ENCODE results near the gene CHDH.

The CHDH gene

DNA sequence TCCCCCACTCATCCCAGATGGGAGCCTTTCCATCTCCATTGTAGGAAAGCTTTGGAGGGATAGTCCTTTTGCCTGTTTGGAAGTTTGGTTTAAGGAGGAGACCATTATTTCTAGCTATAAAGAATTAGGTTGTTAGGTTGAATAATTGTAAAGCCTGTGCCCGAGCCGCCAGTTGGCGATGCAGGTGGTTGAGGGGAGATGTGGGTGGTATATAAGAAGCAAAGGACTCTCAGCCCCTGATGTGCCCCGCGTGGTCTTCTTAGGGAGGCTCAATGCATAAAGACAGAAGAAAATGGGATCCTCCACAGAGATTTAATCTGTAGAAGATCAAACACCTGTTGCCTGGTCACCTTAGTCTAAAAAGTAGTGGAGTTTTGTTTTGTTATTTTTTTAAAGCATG lies 55.7 kb downstream of the CHDH start:
- DNase-seq (ENCODE audit: low read depth in 3 of 3) = no peak

DNA sequence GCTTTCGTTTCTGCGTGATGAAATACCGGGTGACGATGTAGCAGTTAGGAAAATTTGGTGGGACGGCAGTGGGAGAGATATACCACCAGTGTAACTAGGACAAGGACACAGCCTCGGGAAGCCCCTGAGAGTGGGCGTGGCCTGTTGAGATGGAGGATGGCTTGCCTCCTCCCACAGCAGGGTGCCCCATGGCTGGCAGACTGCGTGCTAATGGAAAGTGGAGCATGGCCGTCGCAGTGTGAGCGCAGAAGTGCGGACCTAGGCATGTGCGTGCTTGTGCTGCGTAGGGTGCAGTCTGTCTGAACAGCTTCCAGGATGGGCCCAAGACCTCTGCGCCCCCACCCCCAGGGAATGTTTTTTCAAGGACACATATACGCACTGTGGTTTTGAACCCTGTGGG lies 56.8 kb downstream of the CHDH start:
- no peak for DNase-seq (ENCODE audit: low read depth in 3 of 3)

DNA sequence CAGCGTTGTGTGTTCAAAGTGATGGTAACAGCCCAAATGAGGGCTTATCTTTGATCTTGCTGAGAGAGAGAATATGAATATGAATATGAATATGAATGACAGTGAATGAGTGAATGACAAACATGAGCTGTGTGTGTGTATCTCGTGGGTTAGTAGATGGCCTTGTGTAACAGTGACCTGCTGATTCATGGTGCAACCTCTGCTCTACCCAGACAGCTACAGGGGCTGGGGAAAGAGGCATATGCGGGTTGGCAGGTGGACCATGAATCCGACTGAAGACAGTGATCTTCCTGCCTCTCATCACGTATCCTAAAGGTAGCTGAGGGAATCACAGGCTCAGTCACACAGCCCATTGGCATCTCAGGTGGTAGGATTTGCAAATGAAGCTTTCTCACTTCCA lies 58.2 kb downstream of the CHDH start:
- DNase-seq (ENCODE audit: low read depth in 3 of 3) = no peak

DNA sequence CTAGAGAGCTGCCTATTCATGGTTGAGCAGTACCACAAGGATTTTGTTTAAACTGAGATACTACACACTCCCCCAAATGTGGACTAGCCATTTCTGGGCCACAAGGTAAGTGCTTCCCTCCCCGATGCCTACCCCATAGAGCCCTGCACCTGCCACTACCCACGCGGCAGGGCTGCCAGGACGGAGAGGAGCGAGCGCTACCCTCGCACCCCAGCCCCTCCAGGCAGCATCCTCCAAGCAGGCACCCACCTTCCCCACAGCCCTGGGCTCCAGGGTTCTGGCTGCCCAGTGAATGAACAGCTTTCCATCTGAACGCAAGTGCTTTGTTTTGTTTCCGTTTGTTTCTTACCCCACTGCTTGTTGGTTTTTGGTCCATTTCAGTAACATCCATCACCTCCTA lies 59.2 kb downstream of the CHDH start:
- DNase-seq (ENCODE audit: low read depth in 3 of 3) = no peak

DNA sequence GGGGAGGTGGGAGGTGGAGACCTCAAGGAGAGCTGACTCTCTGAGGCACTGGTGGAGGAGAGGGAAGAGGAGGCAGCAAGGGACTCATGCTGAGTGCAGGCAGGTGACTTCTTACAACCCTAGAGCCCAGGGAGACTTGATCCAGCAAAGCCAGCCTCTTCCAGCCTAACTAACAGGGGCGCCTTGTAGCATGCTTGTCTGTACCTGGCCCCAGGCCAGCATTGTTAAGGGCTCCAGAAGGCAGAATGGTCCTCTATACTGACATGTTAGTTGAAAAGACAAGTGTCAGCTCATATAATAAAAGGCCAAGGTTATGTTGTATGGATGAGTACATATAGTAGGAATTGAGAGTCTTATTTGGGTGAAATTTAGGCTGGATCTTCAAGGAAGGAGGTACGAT lies 65.4 kb downstream of the CHDH start:
- no peak for DNase-seq (ENCODE audit: low read depth in 3 of 3)

DNA sequence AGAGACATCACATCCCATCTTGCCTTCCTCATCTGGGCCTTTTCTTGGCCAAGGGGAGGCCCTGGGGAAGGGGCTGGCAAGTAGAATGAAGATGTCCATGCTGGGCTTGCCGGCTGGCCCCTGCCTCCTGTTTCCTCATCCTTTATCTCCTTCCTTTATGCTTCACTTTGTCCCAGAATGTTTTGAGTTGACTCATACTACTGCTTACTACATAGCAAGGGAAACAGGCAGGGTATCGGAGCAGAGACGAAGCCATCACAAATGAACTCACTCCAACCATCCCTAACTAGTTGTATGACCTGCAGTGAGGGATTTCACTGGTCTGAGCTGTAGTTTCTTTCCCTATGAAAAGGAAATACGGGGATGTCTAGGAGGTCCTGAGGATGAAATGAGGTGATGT lies 66.0 kb downstream of the CHDH start:
- no peak for DNase-seq (ENCODE audit: low read depth in 3 of 3)

DNA sequence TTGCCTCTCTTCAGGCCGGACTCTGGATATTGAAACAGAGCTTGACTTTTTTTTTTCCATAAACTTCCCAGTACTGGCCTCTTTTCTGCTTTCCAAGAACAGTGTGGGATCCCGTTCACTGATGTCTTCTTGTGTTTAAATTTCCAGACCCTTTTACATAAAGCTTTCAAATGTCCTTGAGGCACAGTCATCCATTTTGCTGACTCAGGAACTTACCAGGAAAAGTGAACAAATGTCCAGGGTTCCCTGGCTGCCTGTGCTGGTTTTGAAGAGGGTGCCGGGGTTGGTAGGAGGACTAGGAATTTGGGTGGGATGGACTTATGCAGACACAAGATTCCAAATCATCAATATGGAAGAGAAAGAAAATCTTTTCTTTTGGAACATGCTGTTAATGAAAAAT lies 68.1 kb downstream of the CHDH start:
- no peak for DNase-seq (ENCODE audit: low read depth in 3 of 3)

DNA sequence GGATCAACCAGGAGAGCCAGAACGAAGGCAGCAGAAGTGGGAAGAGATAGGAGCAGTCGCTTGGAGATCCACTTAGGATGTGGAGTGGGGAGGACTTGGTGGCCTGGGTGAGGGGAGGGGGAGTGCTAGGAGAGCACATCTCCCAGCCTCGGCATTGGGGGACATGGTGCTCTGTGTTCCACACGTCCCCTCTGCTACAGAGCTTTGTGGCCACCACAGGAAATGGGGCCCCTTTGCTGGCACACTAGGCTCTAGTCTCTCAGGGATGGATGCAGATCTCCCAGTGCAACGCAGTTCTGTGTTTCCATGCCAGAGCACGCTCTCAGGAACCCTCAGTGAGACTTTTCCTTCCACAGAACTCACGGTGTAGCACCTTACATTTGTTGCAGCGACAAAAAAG lies 68.8 kb downstream of the CHDH start:
- DNase-seq (ENCODE audit: low read depth in 3 of 3) = no peak

DNA sequence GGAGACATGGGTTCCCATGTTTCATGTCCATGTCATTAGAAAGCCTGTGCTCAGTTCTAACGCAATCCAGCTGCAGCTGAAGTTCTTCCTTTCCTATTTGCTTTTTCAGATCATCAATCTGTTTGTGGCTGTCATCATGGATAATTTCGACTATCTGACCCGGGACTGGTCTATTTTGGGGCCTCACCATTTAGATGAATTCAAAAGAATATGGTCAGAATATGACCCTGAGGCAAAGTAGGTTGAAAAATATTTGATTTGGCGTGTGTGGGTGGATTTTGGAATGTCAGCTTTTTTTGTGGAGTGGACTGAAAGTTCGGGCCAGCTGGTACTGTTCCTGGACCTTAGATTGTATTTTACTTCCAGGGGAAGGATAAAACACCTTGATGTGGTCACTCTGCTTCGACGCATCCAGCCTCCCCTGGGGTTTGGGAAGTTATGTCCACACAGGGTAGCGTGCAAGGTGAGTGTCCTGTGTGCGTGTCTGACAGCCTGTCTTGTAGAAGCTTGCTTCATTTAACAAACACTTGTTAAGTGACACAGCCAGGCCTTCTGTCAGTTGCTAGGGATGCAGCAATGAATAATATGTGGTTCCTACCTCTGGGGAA lies 69.6 kb downstream of the CHDH start:
- no peak for DNase-seq (ENCODE audit: low read depth in 3 of 3)

DNA sequence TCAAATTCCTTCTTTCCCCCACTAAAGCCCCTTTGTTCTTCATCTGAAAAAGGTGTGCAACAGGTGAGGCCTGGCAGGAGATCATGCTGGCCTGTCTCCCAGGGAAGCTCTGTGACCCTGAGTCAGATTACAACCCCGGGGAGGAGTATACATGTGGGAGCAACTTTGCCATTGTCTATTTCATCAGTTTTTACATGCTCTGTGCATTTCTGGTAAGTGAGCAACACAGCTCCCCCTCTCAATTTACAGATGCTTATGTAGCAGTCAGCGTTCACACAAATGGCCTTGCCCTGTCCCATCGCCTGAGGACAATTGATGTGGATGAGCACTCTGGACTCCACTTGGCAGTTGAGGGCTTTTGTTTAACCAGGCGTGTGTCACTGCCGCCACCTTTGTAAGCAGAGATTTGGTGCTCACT lies 70.4 kb downstream of the CHDH start:
- no peak for DNase-seq (ENCODE audit: low read depth in 3 of 3)

DNA sequence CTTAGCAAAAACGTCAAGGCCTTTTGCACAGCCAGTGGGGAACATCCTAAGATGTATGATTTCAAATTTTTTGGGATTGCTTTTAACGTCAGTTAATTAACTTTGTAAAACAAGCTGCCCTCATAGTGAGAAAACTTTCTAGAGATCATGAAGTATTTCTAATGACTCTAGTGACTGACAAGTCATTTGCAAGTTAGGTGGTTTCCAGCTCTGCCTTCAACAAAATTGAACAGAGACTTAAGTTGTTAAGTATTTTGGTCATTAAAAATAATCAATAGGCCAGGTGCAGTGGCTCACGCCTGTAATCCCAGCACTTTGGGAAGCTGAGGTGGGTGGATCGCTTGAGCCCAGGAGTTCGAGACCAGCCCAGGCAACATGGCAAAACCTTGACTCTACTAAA lies 71.2 kb downstream of the CHDH start:
- no peak for DNase-seq (ENCODE audit: low read depth in 3 of 3)

DNA sequence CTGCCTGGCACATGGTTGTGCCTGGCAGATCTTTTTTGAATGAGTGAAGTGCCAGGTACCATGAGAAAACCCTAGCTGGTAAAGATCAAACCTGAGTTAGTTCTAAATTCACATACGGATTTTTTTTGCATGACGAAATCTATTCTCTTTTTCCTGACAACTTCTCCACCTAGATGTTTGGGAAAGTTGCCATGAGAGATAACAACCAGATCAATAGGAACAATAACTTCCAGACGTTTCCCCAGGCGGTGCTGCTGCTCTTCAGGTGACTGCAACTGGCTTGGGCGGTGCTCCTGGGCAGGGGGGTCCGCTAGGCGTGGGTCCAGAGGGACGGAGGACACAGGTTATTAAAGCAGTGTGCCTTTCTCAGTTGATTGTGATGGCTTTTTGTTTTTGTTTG lies 71.8 kb downstream of the CHDH start:
- DNase-seq (ENCODE audit: low read depth in 3 of 3) = no peak

DNA sequence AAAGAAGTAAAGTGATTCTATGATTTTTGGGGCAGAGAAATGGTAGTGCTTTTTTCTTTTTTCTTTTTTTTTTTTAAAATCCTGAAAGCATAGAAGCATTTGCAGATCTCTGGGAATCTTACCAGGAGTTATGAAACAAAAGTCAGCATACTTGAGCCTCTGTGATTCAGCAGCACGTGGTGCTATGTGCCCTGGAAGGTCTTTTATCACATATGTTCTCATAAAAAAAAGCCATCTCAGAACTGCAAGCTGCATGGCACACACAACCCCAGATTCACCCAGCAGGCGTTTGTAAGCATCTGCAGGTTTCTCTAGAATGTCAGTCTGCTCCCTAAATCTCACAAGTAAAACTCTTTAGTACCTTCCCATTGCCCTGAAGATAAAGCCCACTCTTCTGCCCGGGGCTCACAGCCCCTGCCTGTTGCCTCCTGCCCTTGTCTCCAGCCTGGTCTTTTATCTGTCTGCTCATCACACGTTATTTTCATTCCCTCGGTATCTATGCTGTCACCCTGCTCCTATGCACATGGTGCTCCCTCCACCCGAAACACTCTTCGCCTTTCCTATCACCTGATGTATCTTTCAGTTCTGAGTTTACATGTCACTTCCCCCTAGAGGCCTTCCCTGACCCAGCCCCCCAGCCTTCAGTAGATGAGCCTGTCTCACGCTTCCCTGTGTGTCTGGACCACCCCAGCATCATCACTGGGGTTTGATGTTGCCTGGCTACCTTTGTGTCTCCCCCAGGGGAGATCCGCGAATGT lies 72.4 kb downstream of the CHDH start:
- no peak for DNase-seq (ENCODE audit: low read depth in 3 of 3)

DNA sequence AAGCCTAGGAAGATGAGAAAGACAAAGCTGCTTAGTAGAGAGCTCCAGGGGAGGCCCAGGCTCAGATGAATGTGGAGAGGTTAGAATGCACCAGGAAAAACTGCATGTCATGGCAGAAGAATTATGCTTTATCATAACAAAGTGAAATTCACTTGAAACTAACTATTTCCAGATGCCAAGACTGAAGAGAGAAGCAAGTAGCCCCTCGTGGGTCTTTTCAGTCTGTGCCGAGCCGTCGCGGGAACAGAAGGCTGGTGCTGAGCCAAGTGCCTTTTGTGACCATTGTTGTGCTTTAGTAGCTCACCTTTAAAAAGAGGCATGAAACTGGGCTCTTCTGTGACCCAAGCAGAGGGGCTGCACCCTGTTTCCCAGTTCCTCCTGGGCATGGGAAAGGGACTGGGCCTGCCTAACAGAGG lies 73.2 kb downstream of the CHDH start:
- no peak for DNase-seq (ENCODE audit: low read depth in 3 of 3)

DNA sequence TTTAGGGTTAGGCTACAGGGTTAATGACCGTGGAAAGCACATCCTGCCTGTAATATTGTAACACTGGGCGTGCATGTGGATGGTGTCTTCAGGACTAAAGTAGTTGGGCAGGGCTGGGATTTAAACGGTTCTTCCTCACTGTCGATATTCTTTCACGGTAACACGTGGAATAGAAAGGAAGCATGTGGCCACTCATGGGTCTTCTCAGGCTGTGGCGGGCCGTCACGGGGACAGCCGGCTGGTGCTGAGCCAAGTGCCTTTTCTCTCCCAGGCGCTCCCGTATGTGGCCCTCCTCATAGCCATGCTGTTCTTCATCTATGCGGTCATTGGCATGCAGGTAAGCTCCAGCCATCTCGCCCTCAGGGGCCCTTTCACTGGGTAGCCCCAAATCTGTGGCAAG lies 73.7 kb downstream of the CHDH start:
- no peak for DNase-seq (ENCODE audit: low read depth in 3 of 3)

DNA sequence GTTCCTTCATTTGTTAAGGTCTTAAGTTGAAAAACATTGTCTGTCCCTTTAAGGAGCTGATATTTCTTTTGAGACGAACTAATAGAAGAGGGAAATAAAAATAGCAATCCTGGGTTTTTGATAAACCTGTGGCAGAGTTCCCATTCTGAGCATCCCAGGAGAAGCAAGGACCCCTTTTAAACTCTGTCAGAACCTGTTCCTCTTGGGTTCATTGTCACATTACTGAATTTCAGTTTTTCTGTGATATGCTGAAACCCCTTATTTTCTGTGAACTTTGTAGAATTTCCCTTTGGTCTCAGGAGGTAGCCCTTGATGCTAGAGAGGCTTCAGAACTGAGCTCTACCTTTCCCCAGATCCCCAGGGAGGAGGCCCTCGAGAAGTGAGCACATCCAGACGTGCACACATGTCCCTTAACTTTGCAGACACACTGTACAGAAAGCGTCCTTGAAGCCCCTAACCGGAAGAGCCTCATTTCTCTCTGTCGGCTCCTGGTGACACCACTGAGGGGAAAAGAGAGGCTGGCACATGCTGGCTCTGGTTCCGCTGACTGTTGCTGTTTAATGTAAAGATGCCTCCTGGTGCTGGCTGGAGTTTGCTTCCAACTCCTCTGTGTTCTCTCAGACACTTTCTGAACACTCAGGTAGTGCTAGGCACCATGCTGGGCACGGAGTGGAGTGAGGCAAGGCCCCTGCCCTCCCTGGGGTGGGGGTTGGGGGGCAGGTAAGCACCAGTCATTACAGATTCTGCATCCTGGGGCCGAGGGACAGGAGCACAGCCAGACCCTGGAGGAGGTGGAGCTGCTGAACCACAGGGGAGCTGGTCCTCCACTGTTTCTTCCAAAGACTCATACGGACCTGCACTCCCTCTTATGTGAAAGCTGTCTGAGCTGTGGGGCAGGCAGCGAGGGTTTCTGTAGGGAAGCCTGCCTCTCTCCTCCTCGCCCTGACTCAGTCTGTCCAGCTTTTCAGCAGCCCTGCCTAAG lies 77.5 kb downstream of the CHDH start:
- DNase-seq (ENCODE audit: low read depth in 3 of 3) = no peak

DNA sequence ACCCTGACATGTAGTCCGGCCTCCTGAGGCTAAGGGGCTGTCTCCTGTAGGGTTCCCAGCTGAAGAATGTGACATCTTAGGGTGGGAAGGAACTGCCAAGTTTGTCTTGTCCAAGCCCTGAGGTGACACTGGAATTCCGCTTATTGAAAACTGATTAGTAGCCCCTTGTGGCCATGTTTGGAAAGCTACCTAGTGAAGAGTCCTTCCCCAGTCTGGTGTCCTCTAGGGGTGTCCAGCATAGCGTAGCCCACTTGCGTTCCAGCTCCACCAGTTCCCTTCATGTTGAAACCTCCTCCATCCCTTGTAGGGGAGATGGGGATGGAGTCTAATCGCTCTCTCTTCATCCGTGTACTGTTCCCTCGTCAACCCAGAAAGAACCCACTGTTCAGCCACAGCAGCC lies 79.5 kb downstream of the CHDH start:
- DNase-seq (ENCODE audit: low read depth in 3 of 3) = no peak

DNA sequence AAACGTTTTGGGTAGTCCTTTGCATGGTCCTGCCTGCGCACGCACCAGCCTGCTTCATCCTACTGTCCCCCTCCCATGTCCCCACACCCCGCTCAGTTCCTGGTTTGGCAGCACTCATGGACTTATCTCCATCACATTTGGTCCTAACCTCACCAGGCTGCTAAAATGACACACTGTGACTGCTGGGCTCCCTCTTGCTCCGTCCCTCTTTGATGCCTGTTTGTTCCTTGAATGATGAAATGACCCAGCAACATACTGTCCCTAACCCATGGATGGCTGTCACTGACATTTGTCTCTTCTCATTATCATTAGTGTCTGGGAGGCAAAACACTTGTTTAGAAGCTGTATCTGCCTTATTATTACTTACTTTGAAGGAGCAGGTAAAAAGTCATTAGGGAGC lies 80.5 kb downstream of the CHDH start:
- DNase-seq (ENCODE audit: low read depth in 3 of 3) = no peak

DNA sequence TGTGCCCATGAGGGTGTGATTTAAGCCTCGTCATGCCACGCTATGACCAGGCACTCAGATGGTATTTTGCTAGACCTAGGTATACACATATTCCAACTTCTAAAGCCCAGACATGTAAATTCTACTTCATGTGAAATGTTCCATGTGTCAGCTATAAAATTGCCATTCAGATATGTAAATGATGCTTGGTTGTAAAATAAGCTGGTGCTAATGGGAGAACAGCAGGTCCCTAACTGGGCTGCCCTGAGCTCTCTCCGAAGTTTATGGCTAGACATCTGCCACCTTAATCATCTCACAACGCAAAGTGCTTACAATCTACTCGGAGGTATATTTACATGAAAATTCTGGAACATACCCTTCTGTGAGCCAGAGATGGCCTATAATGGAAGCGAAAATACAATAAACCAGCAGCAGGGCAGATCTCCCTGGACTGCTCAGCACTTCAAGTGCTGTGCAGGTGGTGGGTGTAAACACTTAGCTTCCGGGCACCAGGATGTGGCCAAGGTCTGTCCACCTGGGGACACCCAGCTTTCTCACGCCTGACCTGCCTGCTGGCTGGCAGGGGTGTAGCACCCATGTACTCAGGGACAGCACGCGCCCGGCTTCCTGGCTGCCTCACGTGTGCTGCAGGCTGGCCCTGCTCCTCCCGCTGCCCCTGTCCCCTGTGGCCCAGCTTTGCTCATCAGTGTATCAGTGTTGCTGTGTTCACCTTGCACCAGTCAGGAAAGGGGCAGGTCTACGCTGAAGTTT lies 82.0 kb downstream of the CHDH start:
- no peak for DNase-seq (ENCODE audit: low read depth in 3 of 3)

DNA sequence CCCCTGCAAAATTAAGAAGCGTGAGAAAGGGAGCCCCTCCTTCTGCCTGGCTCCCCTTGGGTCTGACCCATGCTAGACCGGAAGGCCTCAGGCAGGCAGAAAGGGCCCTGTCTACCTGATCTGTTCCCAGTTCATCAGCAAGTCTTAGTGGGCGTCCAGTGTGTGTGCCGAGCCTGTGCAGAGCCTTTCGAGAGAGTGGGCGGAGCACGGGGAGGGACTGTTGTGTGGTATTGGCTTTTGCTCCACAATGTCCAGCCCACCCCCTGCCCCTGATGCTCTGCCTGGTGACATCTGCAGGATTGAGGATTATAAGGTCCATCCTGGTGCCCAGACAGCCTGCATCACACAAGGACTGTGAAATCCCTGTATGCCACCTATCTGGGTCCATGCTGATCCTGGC lies 82.9 kb downstream of the CHDH start:
- DNase-seq (ENCODE audit: low read depth in 3 of 3) = no peak
